GM12878 (cell line): ENCODE measurements around the gene FBXL12. TPM values are rescaled to one million over a fixed set of nuclear protein-coding genes. Genes with fewer than 3 reads are reported as not detected.

Experiments used
- ATAC-seq: fragments of 200-7000 bp; cut with Tn5 transposase; 3 replicates; pipeline ENCODE4 v1.9.1; 2020; ENCODE audit warnings: mild to moderate bottlenecking, moderate library complexity
- BruUV-seq: library from RNA; stranded (reverse); fragments of 400-500 nt; replicated peaks from 2 replicates; lab custom pipeline; 2021; lab: Mats Ljungman, UMichigan
- CTCF ChIA-PET: fragments of 300-600 bp; sonication (Branson Sonifier 250); formaldehyde crosslinking; extraction: SDS; loops from one replicate; lab custom pipeline; 2021; ENCODE audit warnings: inconsistent platforms; lab: Yijun Ruan, JAX
- POLR2A ChIA-PET: fragments of 350-600 bp; formaldehyde crosslinking; extraction: SDS; loops from one replicate; lab custom pipeline; 2021; ENCODE audit warnings: inconsistent platforms; lab: Charles Lee
- RAD21 ChIA-PET: fragments of 300-600 bp; sonication (Branson Sonifier 250); formaldehyde crosslinking; loops from one replicate; lab custom pipeline; 2023; ENCODE audit warnings: antibody characterized with exemption; ENCODE audit not compliant: unreplicated experiment; lab: Charles Lee
- SMC1A ChIA-PET: fragments of 300-600 bp; sonication (Branson Sonifier 250); formaldehyde crosslinking; loops from one replicate; lab custom pipeline; 2023; ENCODE audit not compliant: unreplicated experiment, uncharacterized antibody; lab: Charles Lee
- DNase-seq: peaks from one replicate; pipeline ENCODE4 v3.0.0-alpha.2; 2011; ENCODE audit warnings: low read depth, low spot score
- FAIRE-seq: peaks from 3 replicates; lab custom pipeline; 2011; peaks lifted over from hg19 to GRCh38; lab: Jason Lieb, UNC
- H2AFZ ChIP-seq: 2 replicates; pipeline ENCODE4 v1.6.0; 2011; ENCODE audit warnings: low read depth, low read length, control low read depth; ENCODE audit not compliant: control insufficient read depth
- H3K27ac ChIP-seq: 2 replicates; pipeline ENCODE4 v1.5.1; 2011; ENCODE audit warnings: control low read depth; ENCODE audit not compliant: control insufficient read depth, insufficient read depth
- H3K27me3 ChIP-seq, 2 experiments: replicated peaks in 1 of 2; 2 replicates each; pipeline versions ENCODE4 v1.6.0 to v1.6.1; 2011; ENCODE audit warnings: low read length in 1 of 2; ENCODE audit not compliant: control insufficient read depth in 2 of 2, insufficient read depth in 2 of 2
- H3K36me3 ChIP-seq, 2 experiments: 2 replicates each; pipeline ENCODE4 v1.5.1; 2011; ENCODE audit warnings: low read length in 1 of 2; ENCODE audit not compliant: control insufficient read depth in 2 of 2, insufficient read depth in 2 of 2
- H3K4me1 ChIP-seq: 2 replicates; pipeline ENCODE4 v1.6.1; 2011; ENCODE audit warnings: mild to moderate bottlenecking, low read length, moderate library complexity, mixed read lengths; ENCODE audit not compliant: control insufficient read depth, insufficient read depth
- H3K4me2 ChIP-seq: 2 replicates; pipeline ENCODE4 v1.6.0; 2011; ENCODE audit warnings: control low read depth; ENCODE audit not compliant: control insufficient read depth, insufficient read depth
- H3K4me3 ChIP-seq: fragments of 200-600 bp; sonication (generic); 2 replicates; pipeline ENCODE4 v1.5.1; 2016
- H3K79me2 ChIP-seq: 2 replicates; pipeline ENCODE4 v1.6.0; 2011; ENCODE audit warnings: low read length; ENCODE audit not compliant: control insufficient read depth, insufficient read depth
- H3K9ac ChIP-seq: 2 replicates; pipeline ENCODE4 v1.8.0; 2011; ENCODE audit warnings: low read length, control low read depth, mixed read lengths; ENCODE audit not compliant: control insufficient read depth, insufficient read depth
- H3K9me3 ChIP-seq: replicated peaks from 3 replicates; pipeline ENCODE4 v1.5.1; 2011; ENCODE audit warnings: mild to moderate bottlenecking, low read length; ENCODE audit not compliant: control insufficient read depth, insufficient read depth
- H4K20me1 ChIP-seq: 2 replicates; pipeline ENCODE4 v1.6.0; 2011; ENCODE audit not compliant: control insufficient read depth, insufficient read depth
- ATF7 ChIP-seq: fragments of 450-650 bp; IDR thresholded peaks from 2 replicates; pipeline ENCODE4 v1.6.1; 2016; ENCODE audit warnings: low read depth, mild to moderate bottlenecking
- BCLAF1 ChIP-seq: fragments of 450-650 bp; IDR thresholded peaks from 2 replicates; pipeline ENCODE4 v1.6.1; 2017; ENCODE audit warnings: antibody characterized with exemption, mild to moderate bottlenecking, moderate library complexity
- CEBPB ChIP-seq, 2 experiments: fragments of 150-350 bp in 1 of 2; IDR thresholded peaks; 2 replicates each; pipeline ENCODE4 v1.6.1; 2012 to 2014; ENCODE audit warnings: low read depth in 2 of 2, low read length in 2 of 2, borderline replicate concordance in 1 of 2, inconsistent platforms in 1 of 2
- CHD1 ChIP-seq: IDR thresholded peaks from 2 replicates; pipeline ENCODE4 v1.6.1; 2012; ENCODE audit warnings: low read depth, low read length, improper control_type of control experiment
- CREB1 ChIP-seq: IDR thresholded peaks from 2 replicates; pipeline ENCODE4 v1.6.1; 2012; ENCODE audit warnings: low read depth, mild to moderate bottlenecking, inconsistent platforms
- CREM ChIP-seq: IDR thresholded peaks from 2 replicates; pipeline ENCODE4 v1.6.1; 2014; ENCODE audit warnings: antibody characterized with exemption, low read depth
- EED ChIP-seq: sonication (generic); IDR thresholded peaks from 2 replicates; pipeline ENCODE4 v1.6.1; 2016; ENCODE audit warnings: antibody characterized with exemption, low read depth
- EGR1 ChIP-seq, 2 experiments: IDR thresholded peaks; 1 replicate in 1 of 2; 2 replicates in 1 of 2; pipeline ENCODE4 v1.6.1; 2011 to 2012; ENCODE audit warnings: low read depth in 2 of 2, low read length in 2 of 2, borderline replicate concordance in 1 of 2, mild to moderate bottlenecking in 1 of 2, moderate library complexity in 1 of 2
- HDAC2 ChIP-seq: fragments of 200-600 bp; sonication (generic); IDR thresholded peaks from 2 replicates; pipeline ENCODE4 v1.6.1; 2017
- HDAC6 ChIP-seq: fragments of 200-600 bp; sonication (generic); IDR thresholded peaks from one replicate; pipeline ENCODE4 v1.8.0; 2017; ENCODE audit warnings: antibody characterized with exemption; ENCODE audit not compliant: unreplicated experiment
- KDM1A ChIP-seq: fragments of 200-600 bp; sonication (generic); IDR thresholded peaks from 2 replicates; pipeline ENCODE4 v1.6.1; 2016; ENCODE audit warnings: borderline replicate concordance
- MYB ChIP-seq: fragments of 150-350 bp; IDR thresholded peaks from 2 replicates; pipeline ENCODE4 v1.6.1; 2014; ENCODE audit warnings: mild to moderate bottlenecking, low read depth, low read length, borderline replicate concordance
- NFIC ChIP-seq: IDR thresholded peaks from 2 replicates; pipeline ENCODE4 v1.6.1; 2012; ENCODE audit warnings: low read depth, mild to moderate bottlenecking, inconsistent platforms, low read length, moderate library complexity
- NFYB ChIP-seq: IDR thresholded peaks from 2 replicates; pipeline ENCODE4 v1.6.1; 2011; ENCODE audit warnings: low read depth, mild to moderate bottlenecking, low read length, improper control_type of control experiment, moderate library complexity; ENCODE audit not compliant: insufficient read depth
- NR2C1 ChIP-seq: fragments of 450-650 bp; IDR thresholded peaks from 2 replicates; pipeline ENCODE4 v1.6.1; 2017; ENCODE audit warnings: antibody characterized with exemption, mild to moderate bottlenecking, moderate library complexity
- PAX8 ChIP-seq: fragments of 450-650 bp; IDR thresholded peaks from 2 replicates; pipeline ENCODE4 v1.6.1; 2017; ENCODE audit warnings: mild to moderate bottlenecking, moderate library complexity
- RAD21 ChIP-seq: IDR thresholded peaks from 2 replicates; pipeline ENCODE4 v1.6.1; 2011; ENCODE audit warnings: mild to moderate bottlenecking, low read depth, low read length, moderate library complexity; ENCODE audit not compliant: insufficient read depth
- RFX5 ChIP-seq: IDR thresholded peaks from 2 replicates; pipeline ENCODE4 v1.6.1; 2011; ENCODE audit warnings: low read depth, low read length, improper control_type of control experiment
- RUNX3 ChIP-seq: IDR thresholded peaks from 2 replicates; pipeline ENCODE4 v1.6.1; 2012; ENCODE audit warnings: low read length, inconsistent platforms
- TBL1XR1 ChIP-seq: IDR thresholded peaks from 2 replicates; pipeline ENCODE4 v1.6.1; 2012; ENCODE audit warnings: low read depth, low read length, improper control_type of control experiment
- TCF12 ChIP-seq: IDR thresholded peaks from 2 replicates; pipeline ENCODE4 v1.6.1; 2011; ENCODE audit warnings: low read depth, mild to moderate bottlenecking, low read length
- YBX1 ChIP-seq: fragments of 450-650 bp; IDR thresholded peaks from 2 replicates; pipeline ENCODE4 v1.6.1; 2016; ENCODE audit warnings: antibody characterized with exemption
- YY1 ChIP-seq: IDR thresholded peaks from 2 replicates; pipeline ENCODE4 v1.6.1; 2011; ENCODE audit warnings: low read depth, mild to moderate bottlenecking, low read length
- ZZZ3 ChIP-seq: IDR thresholded peaks from 2 replicates; pipeline ENCODE4 v1.6.1; 2011; ENCODE audit warnings: low read depth; ENCODE audit not compliant: control insufficient read depth, insufficient read length
- WGBS: methylation state at CpG from one replicate; pipeline ENCODE4 v1.1.6; 2016; ENCODE audit warnings: low lambda C conversion rate; ENCODE audit not compliant: insufficient replicate concordance, insufficient coverage; ENCODE audit errors: missing lambda C conversion rate; 5-methylcytosine and 5-hydroxymethylcytosine counted together
- in situ Hi-C: fragments of 300-500 bp; cut with MboI; formaldehyde crosslinking; loops from 9 replicates; pipeline ENCODE4 v1.14.3; 2018; ENCODE audit warnings: mixed read lengths
- intact Hi-C: fragments of 100-400 bp; cut with micrococcal nuclease; formaldehyde crosslinking; loops from one replicate; pipeline ENCODE4 v1.14.2; 2022; ENCODE audit not compliant: unreplicated experiment
- polyA plus RNA-seq, 11 experiments: library from polyadenylated mRNA; depleted of rRNA in 4 of 11; unstranded in 6 of 11; stranded (reverse) in 5 of 11; fragments of >200 nt; fragmentation: Nextera tagmentation in 4 of 11; fragmentation: Illumina TruSeq in 1 of 11; extraction: Ambion mirVana in 4 of 11; extraction: Trizol in 1 of 11; gene quantifications; 1 replicate in 1 of 11; 2 replicates in 10 of 11; pipeline versions ENCODE4 v1.2.1 to v1.2.3, GENCODE V29; 2011 to 2016; ENCODE audit warnings: inconsistent platforms in 2 of 11, missing spikeins in 2 of 11, low read depth in 1 of 11
- total RNA-seq, 4 experiments: library from RNA; depleted of rRNA in 3 of 4; stranded (reverse); fragments of >200 nt in 3 of 4; fragmentation: Illumina TruSeq in 1 of 4; extraction: Trizol in 1 of 4; gene quantifications; 2 replicates each; pipeline versions ENCODE4 v1.2.1 to v1.2.3, GENCODE V29; 2013 to 2021

Gene FBXL12
- total and polyA plus RNA-seq, 10 of the 15 experiments (the other 5 are each of a cell fraction or from before 2014, with no cell fraction given), result 1.4 to 40.0 (median 23.2) TPM

GRCh38 chr19:9785367-9786331, 33.2 kb downstream of the FBXL12 start:
- Histone ChIP-seq H3K4me2 (peak overlapping the region; percentile 58; the same call in 1 of the 2 replicates), H3K9ac (peak overlapping the region; percentile 28; the same call in 1 of the 2 replicates), H4K20me1 (no peaks in the 10 kb centered on the region), H3K27me3 (no peaks in the 10 kb centered on the region), H3K9me3 (no peaks in the 10 kb centered on the region; the same call in 2 of the 3 replicates), H3K4me1 (no peaks in the 10 kb centered on the region), H3K4me3 (peak overlapping the region; percentile 99), H3K36me3 (no peaks in the 10 kb centered on the region), H3K79me2 (no peaks in the 10 kb centered on the region), H2AFZ (peak overlapping the region; percentile 80), H3K27ac (no peak overlapping the region)
- ATAC-seq (peak; percentile 35; the same call in 1 of the 3 replicates), FAIRE-seq (no peak), DNase-seq (peak; percentile 67)
- ChIA-PET POLR2A (no interaction called here), RAD21 (no interaction called here), SMC1A (no interaction called here), CTCF (no interaction called here)
- in situ Hi-C loops, result no loop called here
- intact Hi-C loops, result no loop called here
- no TSS peak for BruUV-seq
- under 1% methylated on average over 45 of the region's 74 CpGs for WGBS
- no peak for TF ChIP-seq ZZZ3
- no peak for TF ChIP-seq TBL1XR1
- 0 out of 2 replicates have a peak, but pooled peaks have one; percentile 7 for TF ChIP-seq CREM
- TF ChIP-seq MYB, result no peak
- no peak for TF ChIP-seq HDAC2
- no peak for TF ChIP-seq HDAC6
- TF ChIP-seq TCF12, result 0 out of 2 replicates have a peak, but pooled peaks have one; percentile 28
- TF ChIP-seq EED, result no peak
- TF ChIP-seq ATF7, result no peak
- TF ChIP-seq EGR1 (IDR thresholded peaks at IDR 0.05; ENCODE audit: borderline replicate concordance in 1 of 2, low read depth in 2 of 2, low read length in 2 of 2), result peak in 1 of 2 experiments; percentile 65; a peak in 2 of 3 replicates
- peak; percentile 25; the same call in 1 of the 2 replicates for TF ChIP-seq CREB1
- no peak for TF ChIP-seq YBX1
- TF ChIP-seq YY1, result peak; percentile 75; the same call in 1 of the 2 replicates
- TF ChIP-seq RUNX3, result peak; percentile 12; the same call in 1 of the 2 replicates
- TF ChIP-seq CEBPB (IDR thresholded peaks at IDR 0.05; ENCODE audit: borderline replicate concordance in 1 of 2, low read depth in 2 of 2, low read length in 2 of 2), result no peak
- TF ChIP-seq NFIC, result no peak
- TF ChIP-seq NFYB, result no peak
- TF ChIP-seq RFX5, result no peak
- no peak for TF ChIP-seq BCLAF1
- TF ChIP-seq RAD21, result no peak
- TF ChIP-seq CHD1, result no peak
- no peak for TF ChIP-seq KDM1A
- no peak for TF ChIP-seq NR2C1
- TF ChIP-seq PAX8, result no peak
